ENCODE measurements around the gene DACT1. TPM values are rescaled to one million over a fixed set of nuclear protein-coding genes. Genes with fewer than 3 reads are reported as not detected.

The DACT1 gene
- total and polyA plus RNA-seq, 8 donors: 0.29 to 28.9 (median 7.7) TPM

GRCh38 chr14:58668848-58669480 is 31.2 kb downstream of the DACT1 start:
- TF ChIP-seq EP300 (IDR thresholded peaks at IDR 0.05) (no peak), CTCF (IDR thresholded peaks at IDR 0.05) (no peak), POLR2AphosphoS5 (IDR thresholded peaks at IDR 0.05) (no peak), POLR2A (IDR thresholded peaks at IDR 0.05) (no peak)
- no peaks in the 10 kb centered on the region for H3K36me3 ChIP-seq
- no peak overlapping the region for H3K27ac ChIP-seq
- no peak for DNase-seq
- intact Hi-C loops (cut with DNase I; ENCODE audit: low total_unique reads): no loop called here
- no peaks in the 10 kb centered on the region for H3K9me3 ChIP-seq
- WGBS, 5 donors: 62 to 83% (median 68%) methylated on average over 5 of the region's 5 CpGs
- H3K27me3 ChIP-seq: no peaks in the 10 kb centered on the region
- H3K4me1 ChIP-seq: no peaks in the 10 kb centered on the region
- H3K4me3 ChIP-seq: no peak overlapping the region

- no peaks in the 10 kb centered on the region for H3K9me3 ChIP-seq
- TF ChIP-seq CTCF (IDR thresholded peaks at IDR 0.05) (no peak), POLR2A (IDR thresholded peaks at IDR 0.05) (no peak), POLR2AphosphoS5 (IDR thresholded peaks at IDR 0.05) (no peak), EP300 (IDR thresholded peaks at IDR 0.05) (no peak)
- 82 to 86% (median 83%) methylated on average over 7 of the region's 7 CpGs for WGBS, 5 donors
- no peak overlapping the region for H3K4me3 ChIP-seq
- no peak overlapping the region for H3K27ac ChIP-seq
- no peak for DNase-seq
- no peaks in the 10 kb centered on the region for H3K27me3 ChIP-seq
- H3K4me1 ChIP-seq: no peaks in the 10 kb centered on the region
- intact Hi-C loops (cut with DNase I; ENCODE audit: low total_unique reads): no loop called here
- no peaks in the 10 kb centered on the region for H3K36me3 ChIP-seq
These were observed 31.9 kb downstream of the DACT1 start for GRCh38 chr14:58669556-58670200.

- WGBS, 5 donors: 48 to 95% (median 89%) methylated on average over 1 of the region's 1 CpG
- H3K9me3 ChIP-seq: no peaks in the 10 kb centered on the region
- no peaks in the 10 kb centered on the region for H3K36me3 ChIP-seq
- intact Hi-C loops (cut with DNase I; ENCODE audit: low total_unique reads): no loop called here
- no peak for TF ChIP-seq EP300 (IDR thresholded peaks at IDR 0.05)
- TF ChIP-seq POLR2AphosphoS5 (IDR thresholded peaks at IDR 0.05): no peak
- no peak overlapping the region for H3K27ac ChIP-seq
- no peaks in the 10 kb centered on the region for H3K4me1 ChIP-seq
- H3K4me3 ChIP-seq: no peak overlapping the region
- DNase-seq: no peak
- no peaks in the 10 kb centered on the region for H3K27me3 ChIP-seq
These were observed 33.3 kb downstream of the DACT1 start for GRCh38 chr14:58671024-58671423.

- Histone ChIP-seq H3K27me3 (no peaks in the 10 kb centered on the region), H3K9me3 (no peaks in the 10 kb centered on the region), H3K4me1 (no peaks in the 10 kb centered on the region), H3K4me3 (no peak overlapping the region), H3K36me3 (no peaks in the 10 kb centered on the region), H3K27ac (no peak overlapping the region)
- no peak for DNase-seq
- WGBS, 5 donors: 51 to 62% (median 56%) methylated on average over 4 of the region's 4 CpGs
- TF ChIP-seq POLR2AphosphoS5 (IDR thresholded peaks at IDR 0.05) (no peak), CTCF (IDR thresholded peaks at IDR 0.05) (no peak)
- intact Hi-C loops (cut with DNase I; ENCODE audit: low total_unique reads): no loop called here
These were observed 33.7 kb downstream of the DACT1 start for GRCh38 chr14:58671436-58671835.

- H3K27ac ChIP-seq: no peak overlapping the region
- DNase-seq: no peak
- H3K4me1 ChIP-seq: no peaks in the 10 kb centered on the region
- intact Hi-C loops (cut with DNase I; ENCODE audit: low total_unique reads): no loop called here
- TF ChIP-seq POLR2A (IDR thresholded peaks at IDR 0.05) (no peak), POLR2AphosphoS5 (IDR thresholded peaks at IDR 0.05) (no peak), EP300 (IDR thresholded peaks at IDR 0.05) (no peak), CTCF (IDR thresholded peaks at IDR 0.05) (no peak)
- no peaks in the 10 kb centered on the region for H3K36me3 ChIP-seq
- WGBS, 5 donors: 76 to 85% (median 80%) methylated on average over 2 of the region's 2 CpGs
- no peaks in the 10 kb centered on the region for H3K9me3 ChIP-seq
- H3K27me3 ChIP-seq: no peaks in the 10 kb centered on the region
- H3K4me3 ChIP-seq: no peak overlapping the region
These were observed 36.0 kb downstream of the DACT1 start for GRCh38 chr14:58673722-58674121.
